Vagina (tissue), 2 donors: ENCODE results near the gene PANK1. TPM values are rescaled to one million over a fixed set of nuclear protein-coding genes. Genes with fewer than 3 reads are reported as not detected.

Source experiments
- DNase-seq, 2 donors: peaks; one replicate each; pipeline ENCODE4 v3.0.0-alpha.2; 2017; ENCODE audit errors: extremely low spot score in 2 of 2
- H3K27ac ChIP-seq: fragments of 200-600 bp; sonication (generic); one replicate; pipeline ENCODE4 v1.5.1; 2019
- H3K27me3 ChIP-seq: fragments of 200-600 bp; sonication (generic); one replicate; pipeline ENCODE4 v1.5.1; 2019
- H3K36me3 ChIP-seq, 2 donors: fragments of 200-600 bp; sonication (generic); one replicate each; pipeline ENCODE4 v1.5.1; 2017 to 2019
- H3K4me1 ChIP-seq: fragments of 200-600 bp; sonication (generic); one replicate; pipeline ENCODE4 v1.5.1; 2019
- H3K4me3 ChIP-seq, 2 donors: fragments of 200-600 bp; sonication (generic); 1 replicate in 1 of 2; 2 replicates in 1 of 2; pipeline ENCODE4 v1.5.1; 2016 to 2019
- H3K9me3 ChIP-seq: fragments of 200-600 bp; sonication (generic); one replicate; pipeline ENCODE4 v1.5.1; 2019
- POLR2A ChIP-seq, 2 donors: fragments of 450-650 bp; IDR thresholded peaks; one replicate each; pipeline ENCODE4 v1.6.1; 2017; ENCODE audit warnings: antibody characterized with exemption in 2 of 2, mild to moderate bottlenecking in 2 of 2, moderate library complexity in 2 of 2
- POLR2AphosphoS5 ChIP-seq, 2 donors: sonication (generic); formaldehyde crosslinking; IDR thresholded peaks; one replicate each; pipeline ENCODE4 v1.9.0; 2017; ENCODE audit warnings: antibody characterized with exemption in 2 of 2, mild to moderate bottlenecking in 2 of 2, low read depth in 1 of 2; ENCODE audit not compliant: insufficient read depth in 1 of 2
- intact Hi-C: fragments of 100-400 bp; cut with DNase I; formaldehyde crosslinking; loops from one replicate; pipeline ENCODE4 v1.15.1; 2023
- total RNA-seq: library from RNA; depleted of rRNA; stranded (reverse); fragments of >200 nt; gene quantifications from one replicate; pipeline ENCODE4 v1.2.3, GENCODE V29; 2016
- TF ChIP-seq, protein P1 (sequence below), 3 experiments: fragments of 450-650 bp in 2 of 3; fragments of 200-600 bp in 1 of 3; sonication (generic) in 1 of 3; IDR thresholded peaks; one replicate each; pipeline ENCODE4 v1.5.1; 2017 to 2019; ENCODE audit warnings: antibody characterized with exemption in 3 of 3, mild to moderate bottlenecking in 2 of 3, moderate library complexity in 2 of 3

Gene PANK1
- total RNA-seq, 1 donor from 2014 or later, result 10.3 TPM

DNA sequence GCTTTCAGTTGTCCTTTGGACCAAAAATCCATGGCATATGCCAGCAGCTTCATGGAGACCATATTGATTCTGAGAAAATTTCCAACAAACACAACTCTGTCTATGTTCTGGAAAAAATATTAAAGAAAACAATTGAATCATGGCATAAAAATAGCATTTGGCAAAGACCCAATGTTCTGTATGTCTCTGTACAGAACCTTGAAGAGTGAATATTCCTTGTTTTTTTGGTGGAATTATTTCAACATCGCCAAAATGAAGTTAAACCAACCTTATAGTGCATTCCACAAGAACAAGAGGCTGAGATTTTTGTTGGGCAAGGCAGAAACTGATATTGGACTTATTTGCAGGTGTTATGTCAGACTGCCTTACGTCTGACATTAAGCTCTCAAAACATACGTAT, 56.4 kb downstream of the PANK1 start:
- Histone ChIP-seq H3K27ac (no peak overlapping the region), H3K36me3 (no peaks in the 10 kb centered on the region), H3K27me3 (no peaks in the 10 kb centered on the region), H3K9me3 (no peaks in the 10 kb centered on the region), H3K4me1 (no peaks in the 10 kb centered on the region), H3K4me3 (no peak overlapping the region)
- TF ChIP-seq POLR2A (IDR thresholded peaks at IDR 0.05) (no peak), POLR2AphosphoS5 (IDR thresholded peaks at IDR 0.05; ENCODE audit: insufficient read depth in 1 of 2, low read depth in 1 of 2) (no peak)
- TF ChIP-seq, protein P1, sequence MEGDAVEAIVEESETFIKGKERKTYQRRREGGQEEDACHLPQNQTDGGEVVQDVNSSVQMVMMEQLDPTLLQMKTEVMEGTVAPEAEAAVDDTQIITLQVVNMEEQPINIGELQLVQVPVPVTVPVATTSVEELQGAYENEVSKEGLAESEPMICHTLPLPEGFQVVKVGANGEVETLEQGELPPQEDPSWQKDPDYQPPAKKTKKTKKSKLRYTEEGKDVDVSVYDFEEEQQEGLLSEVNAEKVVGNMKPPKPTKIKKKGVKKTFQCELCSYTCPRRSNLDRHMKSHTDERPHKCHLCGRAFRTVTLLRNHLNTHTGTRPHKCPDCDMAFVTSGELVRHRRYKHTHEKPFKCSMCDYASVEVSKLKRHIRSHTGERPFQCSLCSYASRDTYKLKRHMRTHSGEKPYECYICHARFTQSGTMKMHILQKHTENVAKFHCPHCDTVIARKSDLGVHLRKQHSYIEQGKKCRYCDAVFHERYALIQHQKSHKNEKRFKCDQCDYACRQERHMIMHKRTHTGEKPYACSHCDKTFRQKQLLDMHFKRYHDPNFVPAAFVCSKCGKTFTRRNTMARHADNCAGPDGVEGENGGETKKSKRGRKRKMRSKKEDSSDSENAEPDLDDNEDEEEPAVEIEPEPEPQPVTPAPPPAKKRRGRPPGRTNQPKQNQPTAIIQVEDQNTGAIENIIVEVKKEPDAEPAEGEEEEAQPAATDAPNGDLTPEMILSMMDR (IDR thresholded peaks at IDR 0.05), result no peak
- no peak for DNase-seq
- intact Hi-C loops, result no loop called here

- Histone ChIP-seq H3K4me1 (no peaks in the 10 kb centered on the region), H3K4me3 (no peak overlapping the region), H3K36me3 (no peaks in the 10 kb centered on the region), H3K9me3 (no peaks in the 10 kb centered on the region), H3K27me3 (no peaks in the 10 kb centered on the region), H3K27ac (no peak overlapping the region)
- no peak for DNase-seq
- intact Hi-C loops, result no loop called here
- no peak for TF ChIP-seq POLR2A (IDR thresholded peaks at IDR 0.05)
These were observed 63.0 kb downstream of the PANK1 start for GRCh38 chr10:89582022-89582421.

DNA sequence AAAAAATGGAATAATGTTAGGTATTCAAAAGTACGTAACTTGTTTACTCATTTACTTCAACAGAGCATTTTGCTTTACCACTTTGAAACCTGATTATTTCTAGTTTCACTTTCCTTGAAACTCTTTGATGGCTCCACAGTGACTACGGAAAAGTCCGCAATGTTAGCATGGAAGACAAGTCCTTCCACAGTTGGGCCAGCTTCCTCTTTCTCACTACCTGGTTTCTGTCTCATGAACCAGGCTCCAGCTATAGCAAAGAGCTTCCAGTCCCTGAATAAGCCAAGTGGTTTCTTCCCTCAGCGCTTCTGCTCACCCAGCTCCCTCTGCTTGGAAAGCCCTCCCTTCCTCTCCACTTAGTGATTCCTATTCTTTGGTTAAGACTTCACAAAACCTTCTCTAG, 64.8 kb downstream of the PANK1 start:
- TF ChIP-seq, protein P1 (IDR thresholded peaks at IDR 0.05), result no peak
- TF ChIP-seq POLR2A (IDR thresholded peaks at IDR 0.05) (no peak), POLR2AphosphoS5 (IDR thresholded peaks at IDR 0.05; ENCODE audit: insufficient read depth in 1 of 2, low read depth in 1 of 2) (no peak)
- DNase-seq, result no peak
- Histone ChIP-seq H3K27me3 (no peaks in the 10 kb centered on the region), H3K4me3 (no peak overlapping the region), H3K36me3 (no peaks in the 10 kb centered on the region), H3K9me3 (no peaks in the 10 kb centered on the region), H3K27ac (no peak overlapping the region), H3K4me1 (no peaks in the 10 kb centered on the region)
- intact Hi-C loops, result no loop called here

DNA sequence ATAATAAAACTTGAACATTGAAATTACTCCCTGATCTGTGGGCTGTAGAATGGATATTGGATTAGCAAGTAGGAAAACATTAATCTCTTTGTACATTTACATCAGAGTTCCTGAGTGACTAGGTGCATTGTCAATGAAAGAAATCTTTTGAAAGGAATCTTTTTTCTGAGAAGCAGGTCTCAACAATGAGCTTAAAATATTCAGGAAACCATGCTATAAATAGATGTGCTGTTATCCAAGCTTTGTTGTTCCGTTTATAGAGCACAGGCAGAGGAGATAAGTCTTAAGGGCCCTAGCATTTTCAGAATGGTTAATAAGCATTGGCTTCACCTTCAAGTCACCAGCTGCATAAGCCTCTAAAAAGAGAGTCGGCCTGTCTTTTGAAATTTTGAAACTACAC, 68.3 kb downstream of the PANK1 start:
- Histone ChIP-seq H3K4me3 (no peak overlapping the region), H3K36me3 (no peaks in the 10 kb centered on the region), H3K27me3 (no peaks in the 10 kb centered on the region), H3K27ac (no peak overlapping the region), H3K4me1 (no peaks in the 10 kb centered on the region), H3K9me3 (no peaks in the 10 kb centered on the region)
- TF ChIP-seq, protein P1 (IDR thresholded peaks at IDR 0.05), result no peak
- TF ChIP-seq POLR2AphosphoS5 (IDR thresholded peaks at IDR 0.05; ENCODE audit: insufficient read depth in 1 of 2, low read depth in 1 of 2) (no peak), POLR2A (IDR thresholded peaks at IDR 0.05) (no peak)
- DNase-seq, result no peak
- intact Hi-C loops, result no loop called here

GRCh38 chr10:89576022-89576421, 69.0 kb downstream of the PANK1 start:
- Histone ChIP-seq H3K27ac (no peak overlapping the region), H3K4me1 (no peaks in the 10 kb centered on the region), H3K9me3 (no peaks in the 10 kb centered on the region), H3K36me3 (no peaks in the 10 kb centered on the region), H3K27me3 (no peaks in the 10 kb centered on the region), H3K4me3 (no peak overlapping the region)
- intact Hi-C loops, result no loop called here
- TF ChIP-seq, protein P1 (IDR thresholded peaks at IDR 0.05), result no peak
- TF ChIP-seq POLR2A (IDR thresholded peaks at IDR 0.05) (no peak), POLR2AphosphoS5 (IDR thresholded peaks at IDR 0.05; ENCODE audit: insufficient read depth in 1 of 2, low read depth in 1 of 2) (no peak)
- no peak for DNase-seq

GRCh38 chr10:89575031-89575430, 70.0 kb downstream of the PANK1 start:
- no peaks in the 10 kb centered on the region for H3K4me1 ChIP-seq

More at GRCh38 chr10:89575031-89575430, 70.0 kb downstream of the PANK1 start:
- Histone ChIP-seq H3K9me3 (no peaks in the 10 kb centered on the region), H3K4me3 (no peak overlapping the region), H3K27me3 (no peaks in the 10 kb centered on the region), H3K27ac (no peak overlapping the region), H3K36me3 (no peaks in the 10 kb centered on the region)
- no peak for DNase-seq
- intact Hi-C loops, result no loop called here
- TF ChIP-seq, protein P1 (IDR thresholded peaks at IDR 0.05), result no peak
- TF ChIP-seq POLR2AphosphoS5 (IDR thresholded peaks at IDR 0.05; ENCODE audit: insufficient read depth in 1 of 2, low read depth in 1 of 2), result no peak
- TF ChIP-seq POLR2A (IDR thresholded peaks at IDR 0.05), result no peak
